ENCODE measurements around the gene DDO.

DDO gene

DNA sequence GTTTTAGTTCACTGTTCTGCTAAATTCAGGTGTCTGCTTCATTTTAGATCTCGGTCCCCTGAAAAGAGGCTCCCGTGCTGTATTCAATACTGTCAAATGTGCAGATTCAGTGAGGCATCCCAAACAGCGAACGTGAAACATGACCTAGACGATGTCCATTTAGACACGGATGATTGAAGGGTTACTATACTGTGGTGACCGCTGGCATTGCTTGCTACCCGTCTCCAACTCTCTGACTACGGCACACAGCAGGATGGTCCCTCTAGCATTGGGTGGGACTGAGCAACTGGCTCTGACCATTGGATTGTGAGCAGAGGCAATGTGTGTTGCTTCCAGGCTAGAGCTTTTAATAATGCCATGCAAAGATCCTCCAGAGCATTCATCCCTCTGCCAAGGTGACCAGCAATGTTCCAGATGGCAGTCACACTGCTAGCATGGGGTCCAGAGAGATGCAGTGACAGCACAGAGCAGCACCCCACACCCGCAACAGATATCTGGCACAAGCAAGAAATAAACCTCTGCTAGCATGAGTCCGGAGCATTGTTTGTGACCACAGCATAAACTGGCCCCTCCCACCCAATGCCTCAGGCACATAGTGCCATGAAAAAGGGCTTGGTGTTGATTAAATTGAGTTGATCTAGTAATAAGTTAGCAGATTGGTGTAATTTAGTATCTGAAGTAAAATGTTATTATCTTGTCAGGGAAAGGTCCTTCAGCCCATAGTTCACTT is 66.2 kb downstream of the DDO start:
- H3K4me3 ChIP-seq (ENCODE audit: low read depth, low read length) = no peak overlapping the region
- TF ChIP-seq, protein P1, sequence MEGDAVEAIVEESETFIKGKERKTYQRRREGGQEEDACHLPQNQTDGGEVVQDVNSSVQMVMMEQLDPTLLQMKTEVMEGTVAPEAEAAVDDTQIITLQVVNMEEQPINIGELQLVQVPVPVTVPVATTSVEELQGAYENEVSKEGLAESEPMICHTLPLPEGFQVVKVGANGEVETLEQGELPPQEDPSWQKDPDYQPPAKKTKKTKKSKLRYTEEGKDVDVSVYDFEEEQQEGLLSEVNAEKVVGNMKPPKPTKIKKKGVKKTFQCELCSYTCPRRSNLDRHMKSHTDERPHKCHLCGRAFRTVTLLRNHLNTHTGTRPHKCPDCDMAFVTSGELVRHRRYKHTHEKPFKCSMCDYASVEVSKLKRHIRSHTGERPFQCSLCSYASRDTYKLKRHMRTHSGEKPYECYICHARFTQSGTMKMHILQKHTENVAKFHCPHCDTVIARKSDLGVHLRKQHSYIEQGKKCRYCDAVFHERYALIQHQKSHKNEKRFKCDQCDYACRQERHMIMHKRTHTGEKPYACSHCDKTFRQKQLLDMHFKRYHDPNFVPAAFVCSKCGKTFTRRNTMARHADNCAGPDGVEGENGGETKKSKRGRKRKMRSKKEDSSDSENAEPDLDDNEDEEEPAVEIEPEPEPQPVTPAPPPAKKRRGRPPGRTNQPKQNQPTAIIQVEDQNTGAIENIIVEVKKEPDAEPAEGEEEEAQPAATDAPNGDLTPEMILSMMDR (IDR thresholded peaks at IDR 0.05; ENCODE audit: low read depth, low read length) = no peak

DNA sequence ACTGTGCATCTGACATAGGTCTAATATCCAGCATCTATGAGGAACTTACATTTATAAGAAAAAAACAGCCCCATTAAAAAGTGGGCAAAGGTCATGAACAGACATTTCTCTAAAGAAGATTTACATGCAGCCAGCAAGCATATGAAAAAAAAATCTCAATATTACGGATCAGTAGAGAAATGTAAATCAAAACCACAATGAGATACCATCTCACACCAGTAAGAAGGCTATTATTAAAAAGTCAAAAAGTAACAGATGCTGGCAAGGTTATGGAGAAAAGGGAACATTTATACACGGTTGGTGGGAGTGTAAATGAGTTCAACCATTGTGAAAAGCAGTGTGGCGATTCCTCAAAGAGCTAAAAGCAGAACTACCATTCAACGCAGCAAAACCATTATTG is 70.3 kb downstream of the DDO start:
- TF ChIP-seq, protein P1 (IDR thresholded peaks at IDR 0.05; ENCODE audit: low read depth, low read length) = no peak
- no peak overlapping the region for H3K4me3 ChIP-seq (ENCODE audit: low read depth, low read length)

DNA sequence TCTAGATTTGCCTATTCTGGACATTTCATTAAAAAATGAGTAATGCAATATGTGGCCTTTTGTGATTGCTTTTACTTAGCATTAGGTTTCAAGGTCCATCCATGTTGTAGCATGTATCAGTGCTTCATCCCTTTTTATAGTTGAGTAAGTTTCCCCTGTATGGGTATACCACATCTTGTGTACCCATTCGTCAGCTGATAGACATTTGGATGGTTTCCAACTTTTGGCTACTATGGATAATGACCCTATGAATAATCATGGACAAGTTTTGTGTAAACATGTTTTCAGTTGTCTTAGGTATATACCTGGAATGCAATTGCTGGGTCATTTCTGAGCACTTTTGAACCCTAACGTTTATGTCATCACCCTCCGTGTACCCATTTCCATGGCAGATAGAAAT is 72.6 kb downstream of the DDO start:
- H3K4me3 ChIP-seq (ENCODE audit: low read depth, low read length) = no peak overlapping the region
- TF ChIP-seq, protein P1 (IDR thresholded peaks at IDR 0.05; ENCODE audit: low read depth, low read length) = no peak
